Trophoblast cell (in vitro differentiated cells and primary cell): ENCODE data around the gene MBNL2.

Experiments
- DNase-seq, 2 donors: peaks; one replicate each; pipeline ENCODE4 v3.0.0-alpha.2; 2016
- H2AFZ ChIP-seq: 2 replicates; pipeline ENCODE4 v1.6.1; 2013; ENCODE audit warnings: low read length, moderate library complexity, mild to moderate bottlenecking; ENCODE audit not compliant: insufficient read depth, poor library complexity
- H2AK5ac ChIP-seq: 2 replicates; pipeline ENCODE4 v1.6.1; 2013; ENCODE audit warnings: mild to moderate bottlenecking, low read length
- H2BK120ac ChIP-seq: 2 replicates; pipeline ENCODE4 v1.6.1; 2013; ENCODE audit warnings: low read length, mild to moderate bottlenecking, moderate library complexity; ENCODE audit not compliant: insufficient read depth, poor library complexity
- H2BK12ac ChIP-seq: 2 replicates; pipeline ENCODE4 v1.6.1; 2013; ENCODE audit warnings: mild to moderate bottlenecking, low read length, moderate library complexity
- H2BK5ac ChIP-seq: 2 replicates; pipeline ENCODE4 v1.6.1; 2013; ENCODE audit warnings: low read length, low read depth, moderate library complexity, mild to moderate bottlenecking; ENCODE audit not compliant: poor library complexity
- H3K14ac ChIP-seq: 2 replicates; pipeline ENCODE4 v1.6.1; 2013; ENCODE audit warnings: mild to moderate bottlenecking, low read length
- H3K18ac ChIP-seq: 2 replicates; pipeline ENCODE4 v1.6.1; 2013; ENCODE audit warnings: mild to moderate bottlenecking, low read length
- H3K23ac ChIP-seq: 2 replicates; pipeline ENCODE4 v1.6.1; 2013; ENCODE audit warnings: low read length
- H3K27ac ChIP-seq: 2 replicates; pipeline ENCODE4 v1.5.1; 2013; ENCODE audit warnings: low read depth, mild to moderate bottlenecking, inconsistent platforms, low read length, moderate library complexity
- H3K27me3 ChIP-seq: 2 replicates; pipeline ENCODE4 v1.6.1; 2013; ENCODE audit warnings: inconsistent platforms, mild to moderate bottlenecking, low read length, moderate library complexity; ENCODE audit not compliant: insufficient read depth
- H3K36me3 ChIP-seq, 2 experiments: 1 replicate in 1 of 2; 2 replicates in 1 of 2; pipeline ENCODE4 v1.6.1; 2013; ENCODE audit warnings: low read length in 2 of 2, mild to moderate bottlenecking in 2 of 2, moderate library complexity in 1 of 2; ENCODE audit not compliant: insufficient read depth in 2 of 2, control insufficient read depth in 1 of 2
- H3K4ac ChIP-seq: 2 replicates; pipeline ENCODE4 v1.6.1; 2013; ENCODE audit warnings: low read depth, mild to moderate bottlenecking, low read length, moderate library complexity
- H3K4me1 ChIP-seq, 2 experiments: 1 replicate in 1 of 2; 2 replicates in 1 of 2; pipeline ENCODE4 v1.6.1; 2013; ENCODE audit warnings: low read length in 2 of 2, mild to moderate bottlenecking in 2 of 2, moderate library complexity in 1 of 2; ENCODE audit not compliant: insufficient read depth in 2 of 2, control insufficient read depth in 1 of 2
- H3K4me2 ChIP-seq: 2 replicates; pipeline ENCODE4 v1.6.1; 2013; ENCODE audit warnings: inconsistent platforms, mild to moderate bottlenecking, low read length, moderate library complexity
- H3K4me3 ChIP-seq: 2 replicates; pipeline ENCODE4 v1.5.1; 2013; ENCODE audit warnings: mild to moderate bottlenecking, low read depth, low read length, inconsistent platforms
- H3K79me1 ChIP-seq: one replicate; pipeline ENCODE4 v1.6.1; 2013; ENCODE audit warnings: low read length
- H3K79me2 ChIP-seq: 2 replicates; pipeline ENCODE4 v1.6.1; 2013; ENCODE audit warnings: low read length, mild to moderate bottlenecking; ENCODE audit not compliant: control insufficient read depth, insufficient read depth, poor library complexity
- H3K9ac ChIP-seq: 2 replicates; pipeline ENCODE4 v1.6.1; 2013; ENCODE audit warnings: mild to moderate bottlenecking, low read length
- H3K9me3 ChIP-seq: 2 replicates; pipeline ENCODE4 v1.6.1; 2013; ENCODE audit warnings: low read depth, mild to moderate bottlenecking, control low read depth, inconsistent platforms, low read length; ENCODE audit not compliant: insufficient read depth
- H4K12ac ChIP-seq: 2 replicates; pipeline ENCODE4 v1.6.1; 2013; ENCODE audit warnings: low read depth, mild to moderate bottlenecking, low read length, moderate library complexity
- H4K8ac ChIP-seq: 2 replicates; pipeline ENCODE4 v1.6.1; 2013; ENCODE audit warnings: low read depth, mild to moderate bottlenecking, low read length, moderate library complexity
- H4K91ac ChIP-seq: one replicate; pipeline ENCODE4 v1.6.1; 2013; ENCODE audit warnings: low read depth, mild to moderate bottlenecking, low read length, moderate library complexity
- WGBS: extraction: QIAGEN DNeasy Blood & Tissue Kit; methylation state at CpG from one replicate; pipeline ENCODE4 v1.1.7; 2013; ENCODE audit warnings: missing lambda C conversion rate; ENCODE audit not compliant: insufficient read length, insufficient coverage; ENCODE audit errors: extremely low coverage; 5-methylcytosine and 5-hydroxymethylcytosine counted together

The MBNL2 gene

GRCh38 chr13:97435794-97436193 is 213.7 kb downstream of the MBNL2 start:
- Histone ChIP-seq H2BK5ac (no peak overlapping the region), H3K36me3 (no peaks in the 10 kb centered on the region), H3K9me3 (no peaks in the 10 kb centered on the region), H3K79me1 (peaks cover 7% of the 10 kb centered on the region), H3K9ac (no peak overlapping the region), H3K27me3 (no peaks in the 10 kb centered on the region), H3K14ac (no peak overlapping the region), H3K4ac (peak overlapping the region; percentile 64), H4K12ac (no peak overlapping the region), H2BK12ac (no peak overlapping the region), H2AK5ac (no peak overlapping the region), H2AFZ (no peak overlapping the region), H3K4me3 (no peak overlapping the region), H3K23ac (no peak overlapping the region), H3K18ac (no peak overlapping the region), H3K27ac (no peak overlapping the region), H2BK120ac (no peak overlapping the region), H3K4me1 (no peaks in the 10 kb centered on the region), H3K79me2 (peaks cover 6% of the 10 kb centered on the region), H3K4me2 (peak overlapping the region; percentile 51), H4K8ac (no peak overlapping the region), H4K91ac (no peak overlapping the region)
- WGBS, result no CpG with 5 or more reads among the region's 5 CpGs
- no peak for DNase-seq

- Histone ChIP-seq H3K27me3 (no peaks in the 10 kb centered on the region), H3K4me2 (no peak overlapping the region), H2BK12ac (no peak overlapping the region), H2AK5ac (no peak overlapping the region), H3K9me3 (no peaks in the 10 kb centered on the region), H2AFZ (no peak overlapping the region), H4K8ac (no peak overlapping the region), H3K9ac (no peak overlapping the region), H4K12ac (no peak overlapping the region), H3K27ac (no peak overlapping the region), H3K36me3 (no peaks in the 10 kb centered on the region), H3K14ac (no peak overlapping the region), H3K4me3 (no peak overlapping the region), H3K18ac (no peak overlapping the region), H2BK5ac (no peak overlapping the region), H3K79me1 (peaks cover 7% of the 10 kb centered on the region), H3K4me1 (no peaks in the 10 kb centered on the region), H2BK120ac (no peak overlapping the region), H4K91ac (no peak overlapping the region), H3K79me2 (peaks cover 6% of the 10 kb centered on the region), H3K4ac (peak overlapping the region; percentile 58), H3K23ac (no peak overlapping the region)
- no CpG with 5 or more reads among the region's 2 CpGs for WGBS
- DNase-seq, result no peak
Measured at GRCh38 chr13:97436845-97437244, 214.7 kb downstream of the MBNL2 start.

- H2BK120ac ChIP-seq, result no peak overlapping the region
- H3K36me3 ChIP-seq, result no peaks in the 10 kb centered on the region
- no peak overlapping the region for H4K8ac ChIP-seq
- H3K27ac ChIP-seq, result no peak overlapping the region
- no peak overlapping the region for H4K91ac ChIP-seq
- no peak overlapping the region for H2BK12ac ChIP-seq
- H3K4me3 ChIP-seq, result no peak overlapping the region
- no peak overlapping the region for H2AK5ac ChIP-seq
- H3K14ac ChIP-seq, result no peak overlapping the region
- no peak overlapping the region for H2AFZ ChIP-seq
- H3K79me2 ChIP-seq, result peaks cover 6% of the 10 kb centered on the region
- no peak overlapping the region for H3K9ac ChIP-seq
- no peak overlapping the region for H3K18ac ChIP-seq
- H3K4ac ChIP-seq, result no peak overlapping the region
- H3K23ac ChIP-seq, result no peak overlapping the region
- H3K4me1 ChIP-seq, result no peaks in the 10 kb centered on the region
- no peaks in the 10 kb centered on the region for H3K9me3 ChIP-seq
- no peak for DNase-seq
- no peaks in the 10 kb centered on the region for H3K27me3 ChIP-seq
- H2BK5ac ChIP-seq, result no peak overlapping the region
- WGBS, result no CpG with 5 or more reads among the region's 2 CpGs
- H4K12ac ChIP-seq, result no peak overlapping the region
- no peak overlapping the region for H3K4me2 ChIP-seq
- H3K79me1 ChIP-seq, result peaks cover 5% of the 10 kb centered on the region
Measured at GRCh38 chr13:97437729-97438128, 215.6 kb downstream of the MBNL2 start.

GRCh38 chr13:97438856-97439595 is 216.9 kb downstream of the MBNL2 start:
- H2BK12ac ChIP-seq, result no peak overlapping the region
- no peaks in the 10 kb centered on the region for H3K79me1 ChIP-seq
- no peak overlapping the region for H2BK5ac ChIP-seq
- no peak overlapping the region for H2AFZ ChIP-seq
- H2AK5ac ChIP-seq, result no peak overlapping the region
- H3K4me2 ChIP-seq, result no peak overlapping the region
- H4K8ac ChIP-seq, result no peak overlapping the region
- no peak overlapping the region for H3K23ac ChIP-seq
- H3K79me2 ChIP-seq, result peaks cover 4% of the 10 kb centered on the region
- H4K12ac ChIP-seq, result no peak overlapping the region
- no peaks in the 10 kb centered on the region for H3K36me3 ChIP-seq
- H3K4me3 ChIP-seq, result no peak overlapping the region
- H3K4ac ChIP-seq, result no peak overlapping the region
- no peak overlapping the region for H3K27ac ChIP-seq
- no CpG with 5 or more reads among the region's 3 CpGs for WGBS
- no peak overlapping the region for H4K91ac ChIP-seq
- DNase-seq, result peak in 1 of 2 donors; percentile 69
- no peak overlapping the region for H3K18ac ChIP-seq
- no peak overlapping the region for H3K9ac ChIP-seq
- H3K9me3 ChIP-seq, result no peaks in the 10 kb centered on the region
- no peaks in the 10 kb centered on the region for H3K27me3 ChIP-seq
- H2BK120ac ChIP-seq, result no peak overlapping the region
- no peaks in the 10 kb centered on the region for H3K4me1 ChIP-seq
- H3K14ac ChIP-seq, result no peak overlapping the region
